ENCODE data around the gene PLA2G2F. TPM values are rescaled to one million over a fixed set of nuclear protein-coding genes. Genes with fewer than 3 reads are reported as not detected.

The PLA2G2F gene
- polyA plus RNA-seq, 2 of the 4 experiments (the other 2 are of a cell fraction), result not detected

DNA sequence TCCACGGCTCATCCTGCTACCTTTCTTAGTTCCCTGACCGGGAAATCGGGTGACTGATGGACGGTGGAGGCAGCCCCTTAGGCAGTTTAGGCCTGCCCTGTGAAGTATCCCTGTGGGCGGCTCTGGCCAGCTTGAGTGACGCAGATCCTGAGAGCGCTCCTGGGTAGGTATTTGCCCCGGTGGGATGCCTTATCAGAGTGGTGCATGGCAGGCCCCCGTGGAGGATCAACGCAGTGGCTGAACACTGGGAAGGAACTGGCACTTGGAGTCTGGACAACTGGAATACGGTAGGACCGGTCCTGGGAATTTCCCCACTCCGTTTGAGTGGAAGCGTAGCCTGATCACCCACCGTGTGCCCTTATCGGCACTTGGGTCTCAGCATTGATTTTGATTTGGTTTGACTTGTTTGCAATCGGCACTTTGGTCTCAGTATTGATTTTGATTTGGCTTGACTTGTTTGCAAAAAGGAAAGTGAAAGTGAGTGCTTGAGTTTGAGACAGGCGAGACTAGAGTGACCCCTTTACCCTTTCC, 15.2 kb downstream of the PLA2G2F start:
- 93% methylated on average over 14 of the region's 18 CpGs for WGBS (ENCODE audit: missing lambda C conversion rate)
- ATAC-seq (no peak), FAIRE-seq (no peak), DNase-seq (ENCODE audit: low read depth in 1 of 2, low spot score in 1 of 2) (no peak)
- no peak overlapping the region for H3K27ac ChIP-seq
- H3K9me3 ChIP-seq, result no peaks in the 10 kb centered on the region
- no peak overlapping the region for H3K4me3 ChIP-seq
- 0 out of 3 replicates have a peak, but pooled peaks cover 10% of the 10 kb centered on the region for H3K4me1 ChIP-seq
- TF ChIP-seq POLR2A (IDR thresholded peaks at IDR 0.05; ENCODE audit: low read length) (no peak), CEBPB (IDR thresholded peaks at IDR 0.05) (no peak), NFE2L2 (conservative IDR thresholded peaks at IDR 0.05; ENCODE audit: low read length) (no peak), HOXA7 (CRISPR knock-in tag; IDR thresholded peaks at IDR 0.05) (no peak), RAD21 (conservative IDR thresholded peaks at IDR 0.05 in 1 of 2, IDR thresholded peaks at IDR 0.05 in 1 of 2) (no peak), CBX2 (IDR thresholded peaks at IDR 0.05; ENCODE audit: borderline replicate concordance, low read depth) (no peak), RCOR1 (IDR thresholded peaks at IDR 0.05; ENCODE audit: low read depth, low read length) (no peak), MAX (IDR thresholded peaks at IDR 0.05) (no peak), RARB (CRISPR knock-in tag; IDR thresholded peaks at IDR 0.05) (no peak)
- TF ChIP-seq, protein P1, sequence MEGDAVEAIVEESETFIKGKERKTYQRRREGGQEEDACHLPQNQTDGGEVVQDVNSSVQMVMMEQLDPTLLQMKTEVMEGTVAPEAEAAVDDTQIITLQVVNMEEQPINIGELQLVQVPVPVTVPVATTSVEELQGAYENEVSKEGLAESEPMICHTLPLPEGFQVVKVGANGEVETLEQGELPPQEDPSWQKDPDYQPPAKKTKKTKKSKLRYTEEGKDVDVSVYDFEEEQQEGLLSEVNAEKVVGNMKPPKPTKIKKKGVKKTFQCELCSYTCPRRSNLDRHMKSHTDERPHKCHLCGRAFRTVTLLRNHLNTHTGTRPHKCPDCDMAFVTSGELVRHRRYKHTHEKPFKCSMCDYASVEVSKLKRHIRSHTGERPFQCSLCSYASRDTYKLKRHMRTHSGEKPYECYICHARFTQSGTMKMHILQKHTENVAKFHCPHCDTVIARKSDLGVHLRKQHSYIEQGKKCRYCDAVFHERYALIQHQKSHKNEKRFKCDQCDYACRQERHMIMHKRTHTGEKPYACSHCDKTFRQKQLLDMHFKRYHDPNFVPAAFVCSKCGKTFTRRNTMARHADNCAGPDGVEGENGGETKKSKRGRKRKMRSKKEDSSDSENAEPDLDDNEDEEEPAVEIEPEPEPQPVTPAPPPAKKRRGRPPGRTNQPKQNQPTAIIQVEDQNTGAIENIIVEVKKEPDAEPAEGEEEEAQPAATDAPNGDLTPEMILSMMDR (IDR thresholded peaks at IDR 0.05), result no peak
- ChIA-PET CTCF (interaction anchor here (0.7 to 8.5 kb wide), 6 partner anchors 12 to 273 kb away, joined by 3 to 125 read pairs (median 3); partner anchors contain the start of gene PLA2G2E), POLR2A (no interaction called here)
- H3K4me2 ChIP-seq, result no peak overlapping the region

GRCh38 chr1:20158358-20159070, 19.4 kb downstream of the PLA2G2F start:
- Histone ChIP-seq H3K4me2 (no peak overlapping the region), H3K4me3 (no peak overlapping the region), H3K9me3 (no peaks in the 10 kb centered on the region), H3K27ac (no peak overlapping the region), H3K4me1 (0 out of 3 replicates have a peak, but pooled peaks cover 3% of the 10 kb centered on the region)
- no peak for FAIRE-seq
- ATAC-seq, result no peak
- 49% methylated on average over 7 of the region's 7 CpGs for WGBS (ENCODE audit: missing lambda C conversion rate)
- ChIA-PET POLR2A (no interaction called here), CTCF (interaction anchor here (0.7 to 3.5 kb wide), 10 partner anchors 9 to 335 kb away, joined by 3 to 10 read pairs (median 4); no protein-coding TSS in a partner anchor)
- TF ChIP-seq, protein P2, sequence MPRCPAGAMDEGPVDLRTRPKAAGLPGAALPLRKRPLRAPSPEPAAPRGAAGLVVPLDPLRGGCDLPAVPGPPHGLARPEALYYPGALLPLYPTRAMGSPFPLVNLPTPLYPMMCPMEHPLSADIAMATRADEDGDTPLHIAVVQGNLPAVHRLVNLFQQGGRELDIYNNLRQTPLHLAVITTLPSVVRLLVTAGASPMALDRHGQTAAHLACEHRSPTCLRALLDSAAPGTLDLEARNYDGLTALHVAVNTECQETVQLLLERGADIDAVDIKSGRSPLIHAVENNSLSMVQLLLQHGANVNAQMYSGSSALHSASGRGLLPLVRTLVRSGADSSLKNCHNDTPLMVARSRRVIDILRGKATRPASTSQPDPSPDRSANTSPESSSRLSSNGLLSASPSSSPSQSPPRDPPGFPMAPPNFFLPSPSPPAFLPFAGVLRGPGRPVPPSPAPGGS (IDR thresholded peaks at IDR 0.05), result no peak
- TF ChIP-seq HOXB5 (CRISPR knock-in tag; IDR thresholded peaks at IDR 0.05) (no peak), RAD21 (conservative IDR thresholded peaks at IDR 0.05 in 1 of 2, IDR thresholded peaks at IDR 0.05 in 1 of 2) (peak in 1 of 2 experiments; percentile 12; a peak in 2 of 5 replicates)
- TF ChIP-seq, protein P1 (IDR thresholded peaks at IDR 0.05), result 0 out of 3 replicates have a peak, but pooled peaks have one; percentile 9
- no peak for DNase-seq (ENCODE audit: low read depth in 1 of 2, low spot score in 1 of 2)

GRCh38 chr1:20160034-20160433, 20.9 kb downstream of the PLA2G2F start:
- Histone ChIP-seq H3K27ac (no peak overlapping the region), H3K4me3 (no peak overlapping the region), H3K4me1 (no peaks in the 10 kb centered on the region), H3K4me2 (no peak overlapping the region), H3K9me3 (no peaks in the 10 kb centered on the region)
- ATAC-seq (no peak), FAIRE-seq (no peak), DNase-seq (ENCODE audit: low read depth in 1 of 2, low spot score in 1 of 2) (no peak)
- WGBS (ENCODE audit: missing lambda C conversion rate), result 18% methylated on average over 1 of the region's 1 CpG
- ChIA-PET CTCF (interaction anchor here (0.9 kb wide), 1 partner anchor 8 kb away, joined by 3 read pairs; no protein-coding TSS in a partner anchor), POLR2A (no interaction called here)
- TF ChIP-seq, protein P2 (IDR thresholded peaks at IDR 0.05), result no peak
- TF ChIP-seq RARB (CRISPR knock-in tag; IDR thresholded peaks at IDR 0.05), result no peak
- TF ChIP-seq RCOR1 (IDR thresholded peaks at IDR 0.05; ENCODE audit: low read depth, low read length), result no peak
- TF ChIP-seq, protein P3, sequence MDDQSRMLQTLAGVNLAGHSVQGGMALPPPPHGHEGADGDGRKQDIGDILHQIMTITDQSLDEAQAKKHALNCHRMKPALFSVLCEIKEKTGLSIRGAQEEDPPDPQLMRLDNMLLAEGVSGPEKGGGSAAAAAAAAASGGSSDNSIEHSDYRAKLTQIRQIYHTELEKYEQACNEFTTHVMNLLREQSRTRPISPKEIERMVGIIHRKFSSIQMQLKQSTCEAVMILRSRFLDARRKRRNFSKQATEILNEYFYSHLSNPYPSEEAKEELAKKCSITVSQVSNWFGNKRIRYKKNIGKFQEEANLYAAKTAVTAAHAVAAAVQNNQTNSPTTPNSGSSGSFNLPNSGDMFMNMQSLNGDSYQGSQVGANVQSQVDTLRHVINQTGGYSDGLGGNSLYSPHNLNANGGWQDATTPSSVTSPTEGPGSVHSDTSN (IDR thresholded peaks at IDR 0.05), result no peak
- TF ChIP-seq HMGXB4 (CRISPR knock-in tag; IDR thresholded peaks at IDR 0.05; ENCODE audit: borderline replicate concordance), result no peak
- no peak for TF ChIP-seq FOSL2 (IDR thresholded peaks at IDR 0.05)
- TF ChIP-seq FOSL2 (CRISPR knock-in tag; IDR thresholded peaks at IDR 0.05), result no peak
- no peak for TF ChIP-seq ZNF302 (CRISPR knock-in tag; IDR thresholded peaks at IDR 0.05)
- TF ChIP-seq TFCP2L1 (CRISPR knock-in tag; IDR thresholded peaks at IDR 0.05), result no peak
